HepG2 (cell line): ENCODE measurements around the gene COA1. TPM values are rescaled to one million over a fixed set of nuclear protein-coding genes. Genes with fewer than 3 reads are reported as not detected.

Experiments used
- ATAC-seq: fragments of 200-7000 bp; cut with Tn5 transposase; 3 replicates; pipeline ENCODE4 v1.9.1; 2020; ENCODE audit warnings: mild to moderate bottlenecking, moderate library complexity
- BruUV-seq: library from RNA; stranded (reverse); fragments of 400-500 nt; replicated peaks from 2 replicates; lab custom pipeline; 2021; lab: Mats Ljungman, UMichigan
- CTCF ChIA-PET: fragments of 300-600 bp; formaldehyde crosslinking; extraction: SDS; loops from one replicate; lab custom pipeline; 2021; ENCODE audit warnings: low total read pairs, inconsistent platforms, low intra/inter-chr PET ratio; lab: Yijun Ruan, JAX
- POLR2A ChIA-PET: fragments of 350-600 bp; sonication (Branson Sonifier 250); formaldehyde crosslinking; loops from one replicate; lab custom pipeline; 2020; ENCODE audit warnings: antibody characterized with exemption, inconsistent platforms; lab: Yijun Ruan, JAX
- DNase-seq: peaks from one replicate; pipeline ENCODE4 v3.0.0-alpha.2; 2015; ENCODE audit warnings: low spot score
- FAIRE-seq: peaks from 3 replicates; lab custom pipeline; 2011; peaks lifted over from hg19 to GRCh38; lab: Jason Lieb, UNC
- H2AFZ ChIP-seq: one replicate; pipeline ENCODE4 v1.6.1; 2011; ENCODE audit warnings: low read length, inconsistent platforms
- H3K27ac ChIP-seq: fragments of 300-600 bp; 3 replicates; pipeline ENCODE4 v1.8.0; 2011; ENCODE audit warnings: mixed run types, mild to moderate bottlenecking, mixed read lengths, low read length, inconsistent platforms; ENCODE audit not compliant: insufficient read depth; ENCODE audit errors: extremely low read length
- H3K27me3 ChIP-seq, 2 experiments: fragments of 200-600 bp in 1 of 2; 2 replicates in 1 of 2; 3 replicates in 1 of 2; pipeline versions ENCODE4 v1.6.0 to v1.8.0; 2011; ENCODE audit warnings: low read length in 2 of 2, mild to moderate bottlenecking in 2 of 2, moderate library complexity in 2 of 2, inconsistent platforms in 1 of 2; ENCODE audit not compliant: insufficient read depth in 2 of 2, control insufficient read depth in 1 of 2
- H3K36me3 ChIP-seq, 2 experiments: fragments of 200-600 bp in 1 of 2; replicated peaks in 1 of 2; 2 replicates in 1 of 2; 3 replicates in 1 of 2; pipeline versions ENCODE4 v1.5.1 to v1.8.0; 2011; ENCODE audit warnings: low read length in 2 of 2, inconsistent platforms in 1 of 2; ENCODE audit not compliant: insufficient read depth in 2 of 2, control insufficient read depth in 1 of 2
- H3K4me1 ChIP-seq: 2 replicates; pipeline ENCODE4 v1.5.1; 2012; ENCODE audit warnings: low read length, inconsistent platforms; ENCODE audit not compliant: insufficient read depth
- H3K4me2 ChIP-seq: 2 replicates; pipeline ENCODE4 v1.6.0; 2011; ENCODE audit warnings: low read depth, low read length, inconsistent platforms
- H3K4me3 ChIP-seq, 3 experiments: fragments of 200-600 bp in 1 of 3; sonication (generic), shearing (Covaris generic) in 1 of 3; replicated peaks in 1 of 3; 2 replicates each; pipeline ENCODE4 v1.5.1; 2011 to 2016; ENCODE audit warnings: low read length in 3 of 3, inconsistent platforms in 2 of 3, low read depth in 2 of 3, mild to moderate bottlenecking in 2 of 3, control low read depth in 1 of 3, mixed read lengths in 1 of 3; ENCODE audit not compliant: insufficient read depth in 1 of 3
- H3K79me2 ChIP-seq: one replicate; pipeline ENCODE4 v1.6.1; 2011; ENCODE audit warnings: low read length, inconsistent platforms; ENCODE audit not compliant: insufficient read depth
- H3K9ac ChIP-seq: 2 replicates; pipeline ENCODE4 v1.6.0; 2011; ENCODE audit warnings: mild to moderate bottlenecking, low read depth, low read length, inconsistent platforms; ENCODE audit not compliant: insufficient read depth
- H3K9me3 ChIP-seq: 2 replicates; pipeline ENCODE4 v1.5.1; 2012; ENCODE audit warnings: mild to moderate bottlenecking, low read length
- H4K20me1 ChIP-seq: 2 replicates; pipeline ENCODE4 v1.6.0; 2011; ENCODE audit warnings: inconsistent platforms, mild to moderate bottlenecking, low read length, moderate library complexity; ENCODE audit not compliant: insufficient read depth
- IRF1 ChIP-seq: sonication (generic); formaldehyde crosslinking; IDR thresholded peaks from 2 replicates; pipeline ENCODE4 v1.4.0; 2020; ENCODE audit warnings: low read depth, mild to moderate bottlenecking, missing genetic modification reagents
- MED13 ChIP-seq: sonication (generic); formaldehyde crosslinking; IDR thresholded peaks from 2 replicates; pipeline ENCODE4 v1.5.0; 2020; ENCODE audit warnings: missing genetic modification reagents
- SMARCC2 ChIP-seq: fragments of 450-650 bp; IDR thresholded peaks from 2 replicates; pipeline ENCODE4 v1.6.1; 2017; ENCODE audit warnings: antibody characterized with exemption, mild to moderate bottlenecking
- SNAPC2 ChIP-seq: sonication (generic); formaldehyde crosslinking; IDR thresholded peaks from 2 replicates; pipeline ENCODE4 v1.8.1; 2022; ENCODE audit warnings: mild to moderate bottlenecking, missing genetic modification reagents
- TCF7 ChIP-seq: sonication (generic); IDR thresholded peaks from 2 replicates; pipeline ENCODE4 v1.6.1; 2016; ENCODE audit warnings: antibody characterized with exemption, low read depth
- TFE3 ChIP-seq: IDR thresholded peaks from 2 replicates; pipeline ENCODE4 v1.6.1; 2016
- XRCC5 ChIP-seq: fragments of 200-400 bp; formaldehyde crosslinking; optimal IDR thresholded peaks from 2 replicates; pipeline ENCODE3; 2017; ENCODE audit warnings: mild to moderate bottlenecking, low read length
- ZNF430 ChIP-seq: sonication (generic); formaldehyde crosslinking; IDR thresholded peaks from 2 replicates; pipeline ENCODE4 v1.9.0; 2021; ENCODE audit warnings: mild to moderate bottlenecking, missing genetic modification reagents
- ZSCAN25 ChIP-seq: sonication (generic); formaldehyde crosslinking; IDR thresholded peaks from 2 replicates; pipeline ENCODE4 v1.8.0; 2022; ENCODE audit warnings: mild to moderate bottlenecking, missing genetic modification reagents
- WGBS: methylation state at CpG from one replicate; pipeline ENCODE4 v1.1.6; 2017; ENCODE audit warnings: low lambda C conversion rate; 5-methylcytosine and 5-hydroxymethylcytosine counted together
- in situ Hi-C: cut with HindIII; loops from 2 replicates; pipeline ENCODE4 v1.10.0; 2017; ENCODE audit warnings: low pct_unique_long_range_greater_than_20kb; ENCODE audit not compliant: extremely low pct_ligation_motif_present
- intact Hi-C: fragments of 100-400 bp; cut with micrococcal nuclease; formaldehyde crosslinking; loops from one replicate; pipeline ENCODE4 v1.10.0; 2022; ENCODE audit not compliant: unreplicated experiment
- polyA plus RNA-seq, 8 experiments: library from polyadenylated mRNA; depleted of rRNA in 3 of 8; stranded (reverse) in 7 of 8; unstranded in 1 of 8; fragments of >200 nt; fragmentation: Illumina TruSeq in 4 of 8; extraction: Trizol in 4 of 8; gene quantifications; 2 replicates each; pipeline versions ENCODE4 v1.2.1 to v1.2.3, GENCODE V29; 2011 to 2016; ENCODE audit warnings: low read depth in 4 of 8, missing spikeins in 1 of 8, mixed read lengths in 1 of 8; ENCODE audit not compliant: insufficient read depth in 1 of 8
- total RNA-seq, 5 experiments: library from RNA; depleted of rRNA; stranded (reverse); fragments of >200 nt; fragmentation: Illumina TruSeq; extraction: Trizol; gene quantifications; 2 replicates each; pipeline ENCODE4 v1.2.3, GENCODE V29; 2016; ENCODE audit warnings: low read depth in 1 of 5
- TF ChIP-seq, protein P1 (sequence below): IDR thresholded peaks from 2 replicates; pipeline ENCODE4 v1.6.1; 2016; ENCODE audit warnings: mild to moderate bottlenecking, missing biosample characterization, missing genetic modification reagents
- TF ChIP-seq, protein P2 (sequence below): sonication (generic); formaldehyde crosslinking; IDR thresholded peaks from 2 replicates; pipeline ENCODE4 v1.5.0; 2020; ENCODE audit warnings: missing genetic modification reagents

COA1 gene
- total and polyA plus RNA-seq, 2 of the 13 experiments (the other 11 are each of a cell fraction or from before 2014, with no cell fraction given), result 33.2 to 65.7 TPM

GRCh38 chr7:43624156-43624555, 105.2 kb downstream of the COA1 start:
- no peaks in the 10 kb centered on the region for H3K9me3 ChIP-seq
- in situ Hi-C loops, result no loop called here
- no peak for ATAC-seq
- no peaks in the 10 kb centered on the region for H4K20me1 ChIP-seq
- H3K4me1 ChIP-seq, result no peaks in the 10 kb centered on the region
- ChIA-PET CTCF (no interaction called here), POLR2A (no interaction called here)
- H3K4me2 ChIP-seq, result no peak overlapping the region
- intact Hi-C loops, result loop anchor here (5.0 kb wide), 1 partner anchor 42 kb away; the partner anchor contains the start of gene STK17A
- no peaks in the 10 kb centered on the region for H3K27me3 ChIP-seq
- H3K79me2 ChIP-seq, result no peaks in the 10 kb centered on the region
- no TSS peak for BruUV-seq
- peaks cover 4 to 51% of the 10 kb centered on the region in 2 experiments; a peak in 4 of 5 replicates for H3K36me3 ChIP-seq
- H3K27ac ChIP-seq, result no peak overlapping the region
- no peak overlapping the region for H3K9ac ChIP-seq
- no peak overlapping the region for H3K4me3 ChIP-seq
- H2AFZ ChIP-seq, result no peak overlapping the region
- TF ChIP-seq MED13 (CRISPR knock-in tag) (no peak), ZNF430 (CRISPR knock-in tag) (no peak), XRCC5 (no peak), TCF7 (no peak), SNAPC2 (no peak), TFE3 (CRISPR knock-in tag) (no peak), ZSCAN25 (no peak), SMARCC2 (no peak), IRF1 (no peak)
- TF ChIP-seq, protein P1, sequence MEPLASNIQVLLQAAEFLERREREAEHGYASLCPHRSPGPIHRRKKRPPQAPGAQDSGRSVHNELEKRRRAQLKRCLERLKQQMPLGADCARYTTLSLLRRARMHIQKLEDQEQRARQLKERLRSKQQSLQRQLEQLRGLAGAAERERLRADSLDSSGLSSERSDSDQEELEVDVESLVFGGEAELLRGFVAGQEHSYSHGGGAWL, result no peak
- TF ChIP-seq, protein P2, sequence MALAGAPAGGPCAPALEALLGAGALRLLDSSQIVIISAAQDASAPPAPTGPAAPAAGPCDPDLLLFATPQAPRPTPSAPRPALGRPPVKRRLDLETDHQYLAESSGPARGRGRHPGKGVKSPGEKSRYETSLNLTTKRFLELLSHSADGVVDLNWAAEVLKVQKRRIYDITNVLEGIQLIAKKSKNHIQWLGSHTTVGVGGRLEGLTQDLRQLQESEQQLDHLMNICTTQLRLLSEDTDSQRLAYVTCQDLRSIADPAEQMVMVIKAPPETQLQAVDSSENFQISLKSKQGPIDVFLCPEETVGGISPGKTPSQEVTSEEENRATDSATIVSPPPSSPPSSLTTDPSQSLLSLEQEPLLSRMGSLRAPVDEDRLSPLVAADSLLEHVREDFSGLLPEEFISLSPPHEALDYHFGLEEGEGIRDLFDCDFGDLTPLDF (CRISPR knock-in tag), result no peak
- no peak for FAIRE-seq
- no peak for DNase-seq
- 98% methylated on average over 2 of the region's 2 CpGs for WGBS
